HL-60/S4 treated with phorbol 12-myristate 13-acetate at 8.2 ng/mL for 4 days and 3 days (cell line): ENCODE measurements around the gene RGS14.
"Not testable (repeated sequence)": the region's sequence is repeated elsewhere in the genome, so short reads cannot be mapped to it uniquely, and the experiment has no call there.

ENCODE experiments used
- in situ Hi-C: fragments of 300-500 bp; cut with MboI; formaldehyde crosslinking; loops from 2 replicates; pipeline ENCODE4 v1.15.0; 2022; ENCODE audit warnings: low sequenced_read_pairs

RGS14 gene

DNA sequence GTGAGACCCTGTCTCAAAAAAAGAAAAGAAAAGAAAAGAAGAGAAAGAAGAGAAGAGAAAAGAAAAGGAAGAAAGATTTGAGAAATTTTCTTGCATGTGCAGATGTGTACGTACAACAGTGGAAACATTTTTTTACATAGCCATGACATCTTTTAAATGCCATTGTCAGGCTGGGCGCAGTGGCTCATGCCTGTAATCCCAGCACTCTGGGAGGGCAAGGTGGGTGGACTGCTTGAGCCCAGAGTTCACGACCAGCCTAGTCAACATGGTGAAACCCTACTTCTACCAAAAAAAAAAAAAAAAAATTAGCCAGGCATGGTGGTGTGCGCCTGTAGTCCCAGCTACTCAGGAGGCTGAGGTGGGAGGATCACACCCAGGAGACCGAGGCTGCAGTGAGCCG is 12.8 kb upstream of the RGS14 start:
- in situ Hi-C loops = no loop called here

DNA sequence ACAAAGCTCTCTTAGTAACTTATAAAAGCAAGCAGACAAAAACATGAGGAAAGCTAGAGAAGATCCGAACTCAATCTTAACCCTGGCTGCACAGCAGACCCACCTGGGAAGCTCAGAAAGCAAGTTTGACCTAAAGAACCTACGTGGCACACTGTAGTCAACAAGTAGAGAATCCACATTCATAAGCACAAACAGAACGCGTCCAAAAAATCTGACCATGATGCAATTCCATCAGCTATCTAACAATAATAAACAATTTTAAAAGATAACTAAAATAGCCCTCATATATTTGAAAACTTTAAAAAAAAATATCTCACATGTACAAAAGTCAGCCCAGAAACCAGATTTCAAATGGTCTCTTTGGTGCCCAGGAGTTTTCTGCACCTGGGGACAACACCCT is 10.9 kb upstream of the RGS14 start:
- in situ Hi-C loops = no loop called here

DNA sequence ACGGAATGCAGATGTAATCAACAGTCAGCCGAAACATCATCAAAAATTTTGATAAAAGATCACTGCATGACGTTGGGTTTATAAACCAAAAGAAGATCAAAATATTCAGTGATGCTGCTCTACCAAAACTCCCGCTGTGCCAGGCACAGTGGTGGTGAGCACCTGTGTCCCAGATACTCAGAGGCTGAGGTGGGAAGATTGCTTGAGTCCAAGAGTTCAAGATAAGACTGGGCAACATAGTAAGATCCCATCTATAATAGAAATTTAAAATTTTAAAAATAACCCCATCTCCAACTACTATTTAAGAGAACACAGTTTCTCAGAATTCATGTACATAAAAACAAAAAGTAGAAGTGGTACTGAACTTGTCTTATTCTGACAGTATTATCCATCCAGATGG is 10.0 kb upstream of the RGS14 start:
- in situ Hi-C loops = no loop called here

DNA sequence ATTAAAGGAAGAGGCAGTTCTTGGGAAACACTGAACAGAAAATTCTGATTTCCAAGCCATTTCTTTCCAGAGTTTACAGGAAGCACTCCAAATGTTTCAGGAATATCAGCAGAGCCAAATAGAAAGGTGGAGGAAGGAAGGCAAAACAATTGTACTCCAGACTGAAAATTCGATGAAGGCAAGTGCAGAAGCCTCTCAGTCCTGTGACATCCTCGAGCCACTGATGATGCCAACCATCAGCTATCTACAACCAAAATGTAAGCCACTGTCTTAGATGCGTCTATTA is 8.4 kb upstream of the RGS14 start:
- in situ Hi-C loops = no loop called here

DNA sequence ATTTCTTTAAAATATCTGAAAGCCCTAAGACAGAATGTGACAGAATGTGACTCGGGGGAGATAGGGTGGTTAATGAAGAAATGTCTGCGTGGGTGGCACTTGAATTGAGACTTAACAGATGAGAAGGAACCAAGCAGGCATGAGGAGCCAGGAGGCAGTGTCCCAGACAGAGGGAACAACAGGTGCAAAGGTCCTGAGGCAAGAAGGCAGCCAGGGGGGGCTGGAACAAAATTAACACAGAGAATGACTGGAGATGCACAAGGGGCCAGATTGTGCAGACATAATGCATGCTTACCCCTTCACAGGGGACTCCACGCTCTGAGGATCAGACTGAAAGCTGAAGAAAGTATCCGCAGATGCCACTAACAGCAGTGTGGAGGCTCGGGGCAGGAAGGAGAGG is 8.0 kb upstream of the RGS14 start:
- in situ Hi-C loops = no loop called here

DNA sequence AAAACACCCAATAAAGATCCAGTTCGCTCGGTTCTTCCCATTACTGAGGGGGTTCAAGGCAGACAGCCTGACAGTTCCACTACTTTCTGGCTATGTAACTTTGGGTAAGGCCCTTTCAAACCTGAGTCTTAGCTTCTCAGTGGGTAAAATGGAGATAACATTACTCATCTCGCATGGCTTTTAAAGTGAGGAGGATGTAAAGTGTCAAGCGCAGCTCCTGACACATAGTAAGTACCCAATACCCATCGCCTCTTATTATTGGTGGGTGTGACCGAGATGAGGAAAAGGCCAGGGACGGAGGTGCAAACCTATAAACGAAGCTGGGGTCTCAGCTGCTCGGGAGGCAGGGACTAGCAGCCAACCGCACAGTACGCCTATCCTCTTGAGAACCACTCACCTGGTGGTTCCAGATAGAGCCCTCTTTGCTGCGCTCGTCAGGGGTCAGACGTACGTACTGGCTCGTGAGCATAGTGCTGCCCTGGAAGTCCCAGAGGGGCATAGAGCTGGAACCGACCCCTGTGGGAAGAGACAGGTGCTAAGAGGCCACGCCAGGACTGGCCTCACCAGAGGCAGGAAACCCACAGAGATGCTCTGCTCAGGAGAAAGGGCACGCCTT is 6.8 kb upstream of the RGS14 start:
- in situ Hi-C loops = no loop called here

DNA sequence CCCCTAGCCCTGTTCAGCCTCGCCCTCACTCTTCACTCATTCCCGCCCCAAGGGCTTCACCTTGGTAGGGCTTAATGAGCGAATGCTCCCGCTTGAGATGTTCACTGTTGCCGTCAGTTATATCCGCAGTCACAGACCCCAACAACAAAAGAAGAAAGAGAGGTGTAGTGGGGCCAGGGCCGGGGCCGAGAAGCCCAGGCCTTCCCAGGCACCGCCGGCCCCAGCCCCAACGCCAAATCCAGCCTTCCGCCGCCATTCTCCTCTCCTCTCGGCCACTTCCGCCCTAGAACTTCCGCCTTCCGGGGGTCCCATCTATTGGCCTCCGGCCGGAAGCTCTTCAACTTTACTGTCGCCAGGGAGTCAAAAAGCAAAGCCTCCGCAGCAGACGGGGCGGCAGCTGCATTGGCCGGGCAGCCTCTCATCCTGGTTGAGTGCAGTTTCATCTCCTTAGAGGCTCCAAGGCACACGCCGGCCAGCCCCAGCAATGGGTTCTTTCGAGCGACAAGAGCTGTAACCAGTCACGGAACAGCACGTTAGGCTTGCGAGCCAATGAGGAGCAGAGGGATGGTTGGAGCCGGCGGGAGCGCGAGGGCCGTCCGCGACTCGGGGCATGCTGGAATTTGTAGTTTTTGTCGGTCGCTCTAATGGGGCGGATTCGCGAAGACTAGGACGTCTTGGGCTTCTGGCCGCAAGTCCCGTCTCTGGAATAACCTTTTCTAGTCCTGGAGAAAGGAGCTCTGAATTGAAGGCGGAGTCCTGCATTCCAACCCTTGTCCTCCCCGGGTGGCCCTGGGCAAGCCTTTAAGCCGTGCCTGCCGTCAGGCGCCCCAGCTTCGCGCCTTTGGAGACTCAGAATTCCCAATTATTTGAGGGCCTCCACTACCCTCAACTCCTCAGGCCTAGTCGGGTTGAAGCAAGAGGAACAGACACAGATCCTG is 6.1 kb upstream of the RGS14 start, which contains the start of gene LMAN2:
Gene LMAN2, minus strand, starts transcription at position 277 of the 938 bp plus-strand sequence. Its CDS starts 21 bp downstream, at position 256.
- in situ Hi-C loops = no loop called here

DNA sequence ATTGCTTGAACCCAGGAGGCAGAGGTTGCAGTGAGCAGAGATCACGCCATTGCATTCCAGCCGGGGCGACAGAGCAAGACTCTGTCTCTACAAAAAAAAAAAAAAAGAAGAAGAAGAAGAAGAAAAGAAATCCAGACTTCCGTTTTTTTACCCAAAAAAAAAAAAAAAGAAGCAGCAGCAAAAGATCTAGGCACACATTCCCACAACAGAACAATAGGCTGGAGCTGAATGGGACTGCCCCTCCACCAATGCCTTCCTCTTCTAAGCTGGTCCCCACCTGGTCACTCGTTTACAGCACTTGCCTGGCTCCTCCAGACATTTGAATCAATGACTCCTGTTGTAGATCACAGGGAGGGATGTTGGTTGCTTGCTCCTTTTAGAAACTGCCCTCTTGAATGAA is 4.6 kb upstream of the RGS14 start:
- in situ Hi-C loops = no loop called here

DNA sequence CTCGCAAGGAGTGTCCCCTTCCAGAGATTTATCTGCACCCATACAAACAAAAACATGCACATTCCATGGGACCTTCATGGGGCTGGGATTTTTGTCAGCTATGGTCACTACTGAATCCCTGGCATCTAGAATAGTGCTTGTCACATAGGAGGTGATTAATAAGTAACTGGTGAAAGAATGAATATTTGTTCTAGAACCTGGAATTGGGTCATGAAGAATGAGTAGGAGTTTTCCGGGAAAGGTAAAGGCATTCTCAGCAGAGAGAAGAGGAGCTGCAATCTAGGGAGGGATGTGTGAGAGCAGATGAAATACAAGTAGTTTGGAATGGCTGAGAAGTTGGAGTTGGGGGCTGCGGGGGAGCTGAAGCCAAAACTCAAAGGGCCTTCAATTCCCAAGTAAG is 3.5 kb upstream of the RGS14 start:
- in situ Hi-C loops = no loop called here

DNA sequence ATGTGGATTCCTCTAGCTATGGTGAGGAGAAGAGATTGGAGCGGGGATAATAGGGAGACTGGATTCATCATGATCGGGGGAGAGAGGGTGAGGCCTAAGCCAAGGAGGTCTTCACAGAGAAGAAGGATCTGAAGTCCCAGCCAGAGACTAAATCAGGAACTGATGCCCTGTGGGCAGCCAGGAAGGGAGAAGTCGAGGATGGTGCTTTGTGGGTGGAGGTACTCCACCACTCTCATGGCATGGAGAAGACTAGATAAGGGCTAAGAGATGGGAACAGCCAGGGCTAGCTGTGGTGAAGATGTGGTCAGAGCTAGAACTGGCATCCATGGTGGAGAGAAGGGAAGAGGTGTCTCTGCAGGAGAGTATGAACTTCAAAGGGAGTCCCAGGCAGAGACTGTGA is 3.0 kb upstream of the RGS14 start:
- in situ Hi-C loops = no loop called here

DNA sequence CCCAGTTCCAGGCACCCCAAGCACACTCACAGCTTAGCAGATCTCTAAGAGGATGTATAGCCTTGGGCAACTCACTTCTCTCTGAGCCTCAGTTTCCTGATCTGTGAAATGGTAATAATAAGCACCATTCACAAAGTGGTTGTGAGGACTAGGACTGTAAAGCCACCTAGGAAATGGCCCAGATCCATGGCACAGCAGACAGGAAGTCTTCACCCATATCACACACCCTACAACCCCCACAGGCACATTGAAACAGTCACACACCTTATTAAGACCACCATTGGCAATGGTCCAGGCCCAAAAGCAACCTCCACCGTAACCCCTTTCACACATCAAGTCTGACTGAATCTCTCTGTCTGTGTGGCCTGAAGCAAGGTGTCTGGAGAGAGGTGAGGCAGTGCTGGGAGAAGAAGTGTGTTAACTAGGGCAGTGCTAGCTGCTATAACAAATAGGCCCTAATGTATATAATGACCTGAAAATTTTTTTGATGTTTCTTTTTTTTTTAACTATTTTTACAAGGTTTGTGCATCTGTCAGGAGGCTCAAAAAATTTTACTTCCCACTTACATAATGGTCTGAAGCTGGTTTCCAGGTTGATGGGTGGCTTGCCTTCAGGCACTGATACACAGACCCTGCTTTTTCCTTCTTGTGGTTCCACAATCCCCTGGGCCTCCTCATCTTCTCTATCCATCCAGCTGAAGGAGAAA is 2.4 kb upstream of the RGS14 start:
- in situ Hi-C loops = no loop called here

DNA sequence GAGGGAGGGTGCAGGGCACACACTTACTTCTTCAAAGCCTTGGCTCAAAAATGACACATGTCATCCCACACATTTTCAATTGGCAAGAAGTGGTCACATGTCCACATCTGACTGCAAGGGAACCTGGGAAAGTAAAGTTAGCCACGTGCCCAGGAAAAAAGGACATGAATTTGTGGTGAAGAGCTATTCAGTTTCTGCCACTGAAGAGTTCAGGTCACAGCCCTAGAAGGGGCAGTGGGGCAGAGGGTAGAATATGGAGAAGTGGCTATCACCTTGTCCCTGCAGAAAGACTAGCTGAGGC is 1.9 kb upstream of the RGS14 start:
- in situ Hi-C loops = no loop called here

DNA sequence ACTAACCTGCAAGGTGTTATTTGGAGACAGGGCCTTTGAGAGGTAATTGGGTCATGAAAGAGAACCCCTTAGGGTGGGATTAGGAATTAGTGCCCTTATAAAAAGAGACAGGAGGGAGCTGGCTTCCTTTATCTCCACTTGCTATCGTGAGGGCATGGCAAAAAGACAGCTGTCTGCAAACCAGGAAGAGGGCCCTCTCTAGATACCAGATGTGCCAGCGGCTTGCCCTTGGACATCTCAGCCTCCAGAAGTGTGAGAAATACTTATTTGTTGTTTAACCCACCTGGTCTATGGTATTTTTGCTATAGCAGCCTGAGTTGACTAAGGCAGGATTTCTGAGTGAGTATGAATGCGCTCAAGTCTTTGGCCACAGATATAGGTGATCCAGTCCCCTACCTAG is 978 bp upstream of the RGS14 start:
- in situ Hi-C loops = no loop called here

DNA sequence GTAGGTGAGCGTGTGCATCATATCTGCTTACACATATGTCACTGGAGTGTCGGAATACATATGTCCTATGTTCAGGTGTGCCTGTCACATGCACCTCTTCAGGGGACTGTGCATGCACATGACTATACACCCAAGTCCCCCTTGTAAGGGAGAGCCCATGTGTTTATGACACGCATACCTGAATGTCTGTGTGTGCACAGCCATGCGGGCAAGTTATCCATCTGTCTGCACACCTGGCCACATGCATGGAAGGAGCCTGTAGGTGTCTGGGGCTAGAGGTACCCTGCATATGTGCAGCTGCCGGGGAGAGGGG is 622 bp upstream of the RGS14 start:
- in situ Hi-C loops = no loop called here

DNA sequence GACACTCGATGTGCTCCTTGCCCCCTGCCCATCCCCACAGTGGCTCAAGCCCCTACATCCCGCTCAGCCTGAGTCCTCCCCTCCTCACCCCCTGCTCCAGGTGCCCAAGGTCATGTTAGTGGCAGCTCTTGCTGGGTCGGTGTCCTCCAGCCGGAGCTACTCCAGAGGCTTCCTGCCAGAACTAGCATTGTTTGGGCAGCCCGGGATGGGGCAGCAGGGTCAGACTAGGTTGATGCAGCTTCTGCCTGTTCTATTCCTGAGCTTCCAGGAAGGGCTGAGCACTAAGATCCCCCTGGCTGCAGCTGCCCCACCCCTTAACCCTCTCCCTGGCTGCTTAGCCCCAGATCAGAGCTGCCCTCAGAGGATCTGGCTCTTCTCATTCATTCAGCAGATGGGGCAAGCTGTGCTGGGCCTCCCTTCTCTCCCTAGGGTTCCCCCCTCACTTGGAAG is 671 bp downstream of the RGS14 start:
- in situ Hi-C loops = no loop called here

DNA sequence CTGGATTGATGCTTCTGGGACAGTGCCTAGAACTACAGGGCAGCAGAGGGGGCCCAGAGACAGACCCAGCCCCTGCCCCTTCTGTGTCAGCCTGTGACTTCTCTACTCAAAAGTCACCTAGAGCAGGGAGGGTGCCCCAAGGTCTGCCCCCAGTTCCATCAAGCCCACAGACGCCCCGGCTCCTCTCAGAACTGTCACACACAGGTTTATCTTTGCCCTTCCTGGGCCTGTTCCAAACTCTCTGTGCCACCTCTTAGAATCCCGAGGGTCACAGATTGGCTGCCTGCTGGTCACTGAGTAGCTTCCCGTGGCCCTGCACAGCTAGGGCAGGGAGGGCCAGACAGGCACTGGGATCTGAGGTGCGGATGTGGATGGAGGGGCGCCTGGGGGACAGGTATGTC is 1.7 kb downstream of the RGS14 start:
- in situ Hi-C loops = no loop called here

DNA sequence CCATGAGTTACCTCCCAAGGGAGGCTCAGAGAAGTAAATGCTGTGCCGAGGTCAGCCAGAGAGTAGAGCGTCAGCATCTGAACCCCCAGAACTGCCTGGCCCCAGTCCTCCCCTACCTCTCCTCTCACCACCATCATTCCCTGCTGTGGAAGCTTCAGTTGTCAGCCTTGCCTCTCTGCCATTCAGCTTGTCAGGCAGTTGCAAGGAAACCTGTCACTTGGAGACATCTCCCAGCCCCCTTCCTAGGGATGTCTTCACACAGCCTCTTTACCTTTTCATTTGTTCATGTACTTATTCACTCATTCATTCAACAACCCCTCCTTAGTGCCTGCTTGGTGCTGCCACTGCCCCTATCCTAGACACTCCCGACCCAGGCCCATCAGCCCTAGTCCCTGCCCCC is 2.1 kb downstream of the RGS14 start:
- in situ Hi-C loops = no loop called here

DNA sequence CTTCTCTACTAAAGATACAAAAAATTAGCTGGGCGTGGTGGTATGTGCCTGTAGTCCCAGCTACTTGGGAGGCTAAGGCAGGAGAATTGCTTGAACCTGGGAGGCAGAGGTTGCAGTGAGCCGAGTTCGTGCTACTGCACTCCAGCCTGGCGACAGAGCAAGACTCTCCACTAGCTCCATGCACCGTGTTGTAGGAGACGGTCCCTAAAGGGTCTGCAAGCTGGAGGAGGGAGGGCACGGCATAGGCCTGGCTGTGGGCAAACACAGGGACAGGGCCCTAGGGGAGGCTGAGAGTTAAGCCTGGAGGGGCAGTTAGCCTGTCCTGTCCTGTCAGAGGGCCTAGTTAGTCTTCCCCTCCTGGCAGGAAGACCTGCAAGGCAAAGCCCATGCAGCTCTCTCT is 3.0 kb downstream of the RGS14 start:
- in situ Hi-C loops = not testable (repeated sequence)

DNA sequence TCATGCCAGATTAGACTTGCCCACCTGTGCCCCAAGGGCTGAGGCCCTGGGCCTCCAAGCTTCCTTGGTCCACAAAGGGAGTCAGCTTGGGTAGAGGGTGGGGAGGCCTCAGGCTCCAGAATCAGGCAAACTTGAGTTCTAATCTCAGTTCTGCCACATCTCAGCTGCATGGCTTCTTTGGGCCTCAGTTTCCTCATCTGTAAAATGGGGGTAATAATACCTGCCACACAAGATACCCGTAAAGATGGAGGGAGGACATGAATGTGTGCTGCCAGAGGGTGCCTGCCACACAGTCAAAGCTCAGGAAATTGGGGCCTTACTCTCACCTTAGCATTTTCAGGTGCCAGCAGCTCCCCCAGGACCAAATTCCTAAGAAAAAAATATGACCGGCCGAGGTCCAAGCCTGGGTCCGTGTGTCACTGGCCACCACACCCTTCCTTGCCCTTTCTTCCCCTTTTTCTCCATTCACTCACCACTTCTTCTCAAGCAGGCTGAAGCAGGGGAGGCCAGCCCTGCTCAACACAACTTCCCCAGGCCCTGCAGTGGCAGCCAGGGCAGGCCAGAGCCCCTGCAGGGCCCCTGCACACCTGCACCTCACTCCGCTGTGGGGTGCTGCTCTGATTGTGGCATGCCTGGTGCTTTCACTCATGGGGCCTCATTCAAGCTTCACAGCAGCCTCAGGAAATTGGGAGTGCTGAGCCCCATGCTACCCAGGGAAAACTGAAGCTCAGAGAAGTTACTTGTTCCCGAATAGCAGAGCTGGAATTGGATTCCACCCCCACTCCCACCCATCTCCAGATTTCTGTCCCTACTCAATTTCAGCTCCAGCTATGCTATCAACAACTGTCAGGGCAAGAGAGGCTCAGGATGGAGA is 3.9 kb downstream of the RGS14 start:
- in situ Hi-C loops = no loop called here

DNA sequence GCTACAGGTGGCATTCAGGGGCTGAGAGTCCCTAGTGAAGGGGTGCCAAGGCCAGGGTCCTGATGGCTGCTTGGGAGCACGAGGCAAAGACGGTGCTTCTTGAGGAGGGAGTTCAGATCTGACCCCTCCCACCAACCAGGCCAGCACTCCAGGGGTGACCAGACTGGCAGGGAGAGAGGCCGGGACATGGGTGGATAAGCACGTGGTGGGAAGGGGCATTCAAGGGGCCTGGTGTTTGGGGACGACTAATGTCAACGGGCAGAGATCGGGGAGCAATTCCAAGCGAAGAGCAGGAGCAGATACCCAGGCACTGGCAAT is 4.5 kb downstream of the RGS14 start:
- in situ Hi-C loops = no loop called here
